Occipital lobe (tissue), 2 donors: ENCODE results near the gene S100A16. TPM values are rescaled to one million over a fixed set of nuclear protein-coding genes. Genes with fewer than 3 reads are reported as not detected.

Experiments used
- DNase-seq: peaks from one replicate; lab custom pipeline; 2025; lab: John Stamatoyannopoulos, UW
- total RNA-seq: library from RNA; depleted of rRNA; stranded (reverse); fragments of >200 nt; gene quantifications from one replicate; pipeline ENCODE4 v1.2.3, GENCODE V29; 2014

S100A16 gene
- total RNA-seq, 1 donor from 2014 or later: 13.3 TPM

GRCh38 chr1:153638261-153638660 lies 25.3 kb upstream of the S100A16 start:
- DNase-seq: no peak

- no peak for DNase-seq
Measured at GRCh38 chr1:153636312-153636711, 23.4 kb upstream of the S100A16 start.

GRCh38 chr1:153635872-153636271 lies 22.9 kb upstream of the S100A16 start:
- DNase-seq: no peak

- peak; percentile 98 for DNase-seq
Measured at GRCh38 chr1:153633754-153634665, 21.1 kb upstream of the S100A16 start, which contains the start of gene CHTOP. TSS of gene CHTOP (plus strand) at chr1:153634066. CDS start at chr1:153636589, 2,523 bp downstream.

- no peak for DNase-seq
Measured at GRCh38 chr1:153633161-153633753, 20.3 kb upstream of the S100A16 start.

GRCh38 chr1:153631047-153632022 lies 18.4 kb upstream of the S100A16 start:
- no peak for DNase-seq

- no peak for DNase-seq
Measured at GRCh38 chr1:153630384-153630783, 17.4 kb upstream of the S100A16 start.

- no peak for DNase-seq
Measured at GRCh38 chr1:153629971-153630370, 17.0 kb upstream of the S100A16 start.

GRCh38 chr1:153629343-153629665 lies 16.4 kb upstream of the S100A16 start:
- no peak for DNase-seq

GRCh38 chr1:153628638-153629342 lies 15.9 kb upstream of the S100A16 start:
- DNase-seq: no peak

GRCh38 chr1:153627715-153628626 lies 15.0 kb upstream of the S100A16 start, which contains the start of gene S100A1:
TSS of gene S100A1 (plus strand) at chr1:153628434. CDS start at chr1:153630522, 2,088 bp downstream.
- peak; percentile 43 for DNase-seq

- DNase-seq: peak; percentile 57
Measured at GRCh38 chr1:153626904-153627714, 14.2 kb upstream of the S100A16 start, which contains the start of gene S100A13. TSS of gene S100A13 (minus strand) at chr1:153627505. CDS start at chr1:153626472, 1,033 bp downstream.

GRCh38 chr1:153626477-153626903 lies 13.6 kb upstream of the S100A16 start:
- DNase-seq: no peak

GRCh38 chr1:153624965-153625611 lies 12.2 kb upstream of the S100A16 start:
- DNase-seq: no peak

GRCh38 chr1:153623101-153623500 lies 10.2 kb upstream of the S100A16 start:
- DNase-seq: no peak

GRCh38 chr1:153619171-153619570 lies 6.2 kb upstream of the S100A16 start:
- DNase-seq: no peak

- DNase-seq: no peak
Measured at GRCh38 chr1:153617663-153618062, 4.7 kb upstream of the S100A16 start.

- DNase-seq: no peak
Measured at GRCh38 chr1:153616917-153617311, 4.0 kb upstream of the S100A16 start.
